Measurements from ENCODE around the gene KRT5.

KRT5 gene

GRCh38 chr12:52541709-52542108, 21.5 kb upstream of the KRT5 start:
- Histone ChIP-seq H3K9ac (no peak overlapping the region), H3K27me3 (ENCODE audit: insufficient read depth, low read depth) (peaks cover 17% of the 10 kb centered on the region), H3K36me3 (ENCODE audit: insufficient read depth) (no peaks in the 10 kb centered on the region), H3K4me3 (IDR thresholded peaks at IDR 0.05; ENCODE audit: insufficient read depth, low read depth, low read length) (no peak overlapping the region), H3K79me2 (ENCODE audit: insufficient read depth, low read depth) (no peaks in the 10 kb centered on the region), H2AFZ (ENCODE audit: low read depth) (no peak overlapping the region), H3K4me1 (ENCODE audit: low read depth, poor library complexity, severe bottlenecking) (no peaks in the 10 kb centered on the region), H4K20me1 (ENCODE audit: insufficient read depth) (no peaks in the 10 kb centered on the region), H3K27ac (no peak overlapping the region), H3K4me2 (no peak overlapping the region)
- TF ChIP-seq CTCF (conservative IDR thresholded peaks at IDR 0.05; ENCODE audit: low read depth, low read length), result no peak

GRCh38 chr12:52540531-52540930, 20.3 kb upstream of the KRT5 start:
- Histone ChIP-seq H3K27ac (no peak overlapping the region), H3K27me3 (ENCODE audit: insufficient read depth, low read depth) (peaks cover 17% of the 10 kb centered on the region), H4K20me1 (ENCODE audit: insufficient read depth) (no peaks in the 10 kb centered on the region), H3K79me2 (ENCODE audit: insufficient read depth, low read depth) (no peaks in the 10 kb centered on the region), H3K4me2 (no peak overlapping the region), H3K4me1 (ENCODE audit: low read depth, poor library complexity, severe bottlenecking) (no peaks in the 10 kb centered on the region), H3K4me3 (IDR thresholded peaks at IDR 0.05; ENCODE audit: insufficient read depth, low read depth, low read length) (no peak overlapping the region), H2AFZ (ENCODE audit: low read depth) (no peak overlapping the region), H3K36me3 (ENCODE audit: insufficient read depth) (no peaks in the 10 kb centered on the region), H3K9ac (no peak overlapping the region)
- TF ChIP-seq CTCF (conservative IDR thresholded peaks at IDR 0.05; ENCODE audit: low read depth, low read length), result no peak

- Histone ChIP-seq H4K20me1 (ENCODE audit: insufficient read depth) (no peaks in the 10 kb centered on the region), H3K27ac (no peak overlapping the region), H3K79me2 (ENCODE audit: insufficient read depth, low read depth) (no peaks in the 10 kb centered on the region), H3K4me1 (ENCODE audit: low read depth, poor library complexity, severe bottlenecking) (no peaks in the 10 kb centered on the region), H3K36me3 (ENCODE audit: insufficient read depth) (no peaks in the 10 kb centered on the region), H3K9ac (no peak overlapping the region), H3K4me2 (no peak overlapping the region), H3K27me3 (ENCODE audit: insufficient read depth, low read depth) (peaks cover 14% of the 10 kb centered on the region), H3K4me3 (IDR thresholded peaks at IDR 0.05; ENCODE audit: insufficient read depth, low read depth, low read length) (no peak overlapping the region), H2AFZ (ENCODE audit: low read depth) (no peak overlapping the region)
- TF ChIP-seq CTCF (conservative IDR thresholded peaks at IDR 0.05; ENCODE audit: low read depth, low read length), result no peak
Measured at GRCh38 chr12:52539821-52540173, 19.6 kb upstream of the KRT5 start.

- peaks cover 14% of the 10 kb centered on the region for H3K27me3 ChIP-seq (ENCODE audit: insufficient read depth, low read depth)
- H3K36me3 ChIP-seq (ENCODE audit: insufficient read depth), result no peaks in the 10 kb centered on the region
- no peak overlapping the region for H3K4me2 ChIP-seq
- H3K79me2 ChIP-seq (ENCODE audit: insufficient read depth, low read depth), result no peaks in the 10 kb centered on the region
- H3K9ac ChIP-seq, result no peak overlapping the region
- H3K27ac ChIP-seq, result no peak overlapping the region
- H4K20me1 ChIP-seq (ENCODE audit: insufficient read depth), result no peaks in the 10 kb centered on the region
- no peak for TF ChIP-seq CTCF (conservative IDR thresholded peaks at IDR 0.05; ENCODE audit: low read depth, low read length)
- H2AFZ ChIP-seq (ENCODE audit: low read depth), result no peak overlapping the region
- no peaks in the 10 kb centered on the region for H3K4me1 ChIP-seq (ENCODE audit: low read depth, poor library complexity, severe bottlenecking)
- H3K4me3 ChIP-seq (IDR thresholded peaks at IDR 0.05; ENCODE audit: insufficient read depth, low read depth, low read length), result no peak overlapping the region
Measured at GRCh38 chr12:52539083-52539820, 19.1 kb upstream of the KRT5 start.

Measured in KMS-11 (cell line).